OCI-LY3 (cell line): ENCODE measurements around the gene MRPL10.

ENCODE experiments used
- H2AFZ ChIP-seq: fragments of 200-600, 300-600 bp; shearing (Covaris generic); 2 replicates; pipeline ENCODE4 v1.6.0; 2014; ENCODE audit warnings: antibody characterized with exemption, low read depth, low read length
- H3K27ac ChIP-seq: fragments of 200-600, 300-600 bp; sonication (generic); 2 replicates; pipeline ENCODE4 v1.5.1; 2014; ENCODE audit warnings: mild to moderate bottlenecking, low read length, moderate library complexity, mixed read lengths
- H3K27me3 ChIP-seq: fragments of 200-600, 300-600 bp; sonication (generic); 2 replicates; pipeline ENCODE4 v1.6.1; 2014; ENCODE audit warnings: low read depth, low read length, mixed read lengths
- H3K36me3 ChIP-seq: fragments of 200-600, 300-600 bp; sonication (generic); replicated peaks from 2 replicates; pipeline ENCODE3; 2014; ENCODE audit warnings: low read depth, low read length, mixed read lengths
- H3K4me1 ChIP-seq: fragments of 300-600, 200-600 bp; sonication (generic); 2 replicates; pipeline ENCODE4 v1.6.1; 2014; ENCODE audit warnings: low read length, mixed read lengths
- H3K4me2 ChIP-seq: fragments of 200-600, 300-600 bp; sonication (generic); 2 replicates; pipeline ENCODE4 v1.6.1; 2014; ENCODE audit warnings: low read length, mixed read lengths
- H3K4me3 ChIP-seq: fragments of 300-600, 200-600 bp; sonication (generic); 2 replicates; pipeline ENCODE4 v1.5.1; 2014; ENCODE audit warnings: antibody characterized with exemption, mild to moderate bottlenecking, low read length, moderate library complexity
- H3K79me2 ChIP-seq: fragments of 300-600, 200-600 bp; shearing (Covaris generic); 2 replicates; pipeline ENCODE4 v1.6.1; 2014; ENCODE audit warnings: mild to moderate bottlenecking, low read length, mixed read lengths
- H3K9ac ChIP-seq: fragments of 300-600, 200-600 bp; shearing (Covaris generic); 2 replicates; pipeline ENCODE4 v1.6.0; 2014; ENCODE audit warnings: mild to moderate bottlenecking, low read length, moderate library complexity
- H3K9me3 ChIP-seq: fragments of 200-600, 300-600 bp; shearing (Covaris generic); 2 replicates; pipeline ENCODE4 v1.6.1; 2014; ENCODE audit warnings: low read length, mixed read lengths; ENCODE audit not compliant: insufficient read depth
- H4K20me1 ChIP-seq: fragments of 200-600, 300-600 bp; sonication (generic); 2 replicates; pipeline ENCODE4 v1.6.1; 2016; ENCODE audit warnings: low read length, mixed read lengths; ENCODE audit not compliant: insufficient read depth
- EZH2phosphoT487 ChIP-seq: fragments of 200-600 bp; shearing (Covaris generic); IDR thresholded peaks from 2 replicates; pipeline ENCODE4 v1.6.1; 2018; ENCODE audit warnings: antibody characterized with exemption, mixed run types, low read depth
- TF ChIP-seq, protein P1 (sequence below): fragments of 200-600, 300-600 bp; sonication (generic); IDR thresholded peaks from 2 replicates; pipeline ENCODE4 v1.5.1; 2014; ENCODE audit warnings: antibody characterized with exemption, low read length, low read depth

MRPL10 gene

DNA sequence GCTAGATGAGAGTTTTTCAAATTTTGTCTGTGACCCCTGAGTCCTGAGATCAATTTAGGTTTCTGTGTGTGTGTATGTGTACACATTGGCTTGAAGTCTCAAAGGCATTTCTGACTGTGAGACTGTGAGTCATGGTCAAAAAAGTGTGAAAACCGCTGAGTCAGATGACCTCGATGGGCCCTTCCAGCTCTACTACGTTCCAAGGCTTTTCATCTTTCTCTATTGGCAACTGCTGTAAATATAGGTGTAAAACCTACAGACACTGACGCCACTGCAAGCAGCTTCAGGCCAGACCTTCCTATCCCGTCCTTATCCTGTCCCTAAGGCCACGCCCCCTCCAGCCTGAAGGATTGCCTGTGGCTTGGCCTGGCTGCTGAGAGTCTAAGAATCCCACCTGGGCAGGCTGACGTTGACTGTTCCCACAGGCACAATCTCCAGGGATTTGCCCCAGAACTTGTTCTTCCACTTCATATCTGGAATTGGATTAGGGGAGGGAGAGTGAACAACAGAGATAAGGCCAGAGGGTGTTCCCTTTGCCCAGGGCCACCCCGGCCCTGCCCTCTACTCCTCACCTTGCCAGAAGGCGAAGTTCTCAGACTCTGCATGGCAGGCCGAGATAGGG is 21.0 kb downstream of the MRPL10 start:
- Histone ChIP-seq H3K36me3 (no peaks in the 10 kb centered on the region), H3K9ac (no peak overlapping the region), H3K4me2 (no peak overlapping the region)

DNA sequence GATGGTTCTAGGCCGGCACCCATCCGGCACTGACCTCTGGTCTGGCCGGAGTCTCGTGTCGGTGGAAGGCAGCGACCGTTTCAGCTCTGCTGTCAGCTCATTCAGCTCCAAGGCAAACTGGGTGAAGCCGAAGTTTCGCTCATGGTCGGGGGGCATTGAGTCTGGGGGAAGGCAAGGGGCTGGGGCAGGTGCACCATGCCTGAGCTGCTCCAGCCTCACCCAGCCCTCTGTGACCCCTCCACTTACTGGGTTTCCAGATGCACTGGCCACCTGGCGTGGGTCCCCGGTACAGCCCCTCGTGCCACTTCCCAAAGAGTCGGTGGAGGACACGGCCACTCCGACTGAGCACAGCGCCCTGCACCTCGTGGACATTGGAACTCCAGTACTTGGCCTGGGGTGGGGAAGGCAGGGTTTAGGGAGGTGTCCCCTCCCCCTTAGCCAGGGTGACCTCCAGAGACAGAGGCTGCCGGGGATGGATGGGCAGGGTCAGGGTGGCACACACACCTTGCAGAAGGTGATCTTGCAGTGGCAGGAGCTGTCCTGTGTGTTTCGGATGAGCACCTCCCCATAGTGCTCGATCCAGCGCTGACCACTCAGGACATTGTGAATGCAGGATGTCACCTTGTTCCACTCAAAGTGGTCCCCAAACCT is 22.4 kb downstream of the MRPL10 start:
- Histone ChIP-seq H3K79me2 (no peaks in the 10 kb centered on the region), H3K9ac (no peak overlapping the region), H3K36me3 (no peaks in the 10 kb centered on the region), H4K20me1 (no peaks in the 10 kb centered on the region), H3K4me2 (no peak overlapping the region), H3K9me3 (no peaks in the 10 kb centered on the region), H3K4me3 (no peak overlapping the region), H3K27me3 (no peaks in the 10 kb centered on the region), H3K27ac (no peak overlapping the region), H3K4me1 (no peaks in the 10 kb centered on the region), H2AFZ (no peak overlapping the region)
- TF ChIP-seq, protein P1, sequence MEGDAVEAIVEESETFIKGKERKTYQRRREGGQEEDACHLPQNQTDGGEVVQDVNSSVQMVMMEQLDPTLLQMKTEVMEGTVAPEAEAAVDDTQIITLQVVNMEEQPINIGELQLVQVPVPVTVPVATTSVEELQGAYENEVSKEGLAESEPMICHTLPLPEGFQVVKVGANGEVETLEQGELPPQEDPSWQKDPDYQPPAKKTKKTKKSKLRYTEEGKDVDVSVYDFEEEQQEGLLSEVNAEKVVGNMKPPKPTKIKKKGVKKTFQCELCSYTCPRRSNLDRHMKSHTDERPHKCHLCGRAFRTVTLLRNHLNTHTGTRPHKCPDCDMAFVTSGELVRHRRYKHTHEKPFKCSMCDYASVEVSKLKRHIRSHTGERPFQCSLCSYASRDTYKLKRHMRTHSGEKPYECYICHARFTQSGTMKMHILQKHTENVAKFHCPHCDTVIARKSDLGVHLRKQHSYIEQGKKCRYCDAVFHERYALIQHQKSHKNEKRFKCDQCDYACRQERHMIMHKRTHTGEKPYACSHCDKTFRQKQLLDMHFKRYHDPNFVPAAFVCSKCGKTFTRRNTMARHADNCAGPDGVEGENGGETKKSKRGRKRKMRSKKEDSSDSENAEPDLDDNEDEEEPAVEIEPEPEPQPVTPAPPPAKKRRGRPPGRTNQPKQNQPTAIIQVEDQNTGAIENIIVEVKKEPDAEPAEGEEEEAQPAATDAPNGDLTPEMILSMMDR: no peak
- TF ChIP-seq EZH2phosphoT487: no peak

More for the DNA sequence above, 21.0 kb downstream of the MRPL10 start:
- Histone ChIP-seq H2AFZ (no peak overlapping the region), H3K79me2 (no peaks in the 10 kb centered on the region), H3K4me3 (no peak overlapping the region), H3K27me3 (no peaks in the 10 kb centered on the region), H3K4me1 (no peaks in the 10 kb centered on the region), H3K9me3 (no peaks in the 10 kb centered on the region), H3K27ac (no peak overlapping the region), H4K20me1 (no peaks in the 10 kb centered on the region)
- no peak for TF ChIP-seq EZH2phosphoT487
- TF ChIP-seq, protein P1: no peak

DNA sequence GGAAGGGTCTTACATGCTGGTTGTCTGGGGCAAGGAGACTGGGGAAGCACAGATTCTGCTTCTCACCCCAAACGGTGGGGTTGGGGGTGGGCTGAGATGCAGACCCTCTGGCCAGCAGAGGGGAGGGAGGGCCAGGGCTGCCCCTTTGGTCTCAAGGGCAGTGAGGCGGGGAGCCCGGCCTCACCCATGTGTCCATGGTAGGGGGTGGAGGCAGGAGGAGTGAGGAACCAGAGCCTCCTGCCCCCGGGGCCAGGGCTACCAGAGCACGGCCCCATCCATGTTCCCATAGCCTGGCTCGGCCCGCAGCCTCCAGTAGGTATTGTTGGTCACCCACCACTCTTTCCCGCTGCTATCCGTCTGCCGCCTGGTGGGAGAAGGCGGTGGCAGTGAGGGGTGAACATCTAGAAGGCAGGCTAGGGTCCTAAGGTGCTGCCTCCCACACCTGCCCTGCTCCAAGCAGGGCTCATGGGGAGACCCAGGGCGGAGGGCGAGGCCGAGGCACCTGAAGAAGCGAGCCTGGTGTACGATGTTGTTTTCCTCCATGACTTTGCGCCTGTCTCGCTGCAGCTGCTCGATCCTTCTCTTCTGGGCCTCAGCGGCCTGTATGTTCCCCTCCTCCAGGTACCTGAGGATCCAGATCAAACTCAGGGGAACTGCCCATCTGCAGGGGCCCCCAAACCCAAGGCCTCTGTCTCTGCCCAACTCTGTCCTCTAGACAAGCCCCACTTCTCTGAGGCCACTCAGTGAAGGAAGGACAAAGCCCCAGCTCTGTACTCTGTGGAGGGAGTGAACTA is 23.1 kb downstream of the MRPL10 start:
- Histone ChIP-seq H3K4me3 (no peak overlapping the region), H2AFZ (no peak overlapping the region), H3K27me3 (no peaks in the 10 kb centered on the region), H3K36me3 (no peaks in the 10 kb centered on the region), H4K20me1 (no peaks in the 10 kb centered on the region), H3K4me1 (no peaks in the 10 kb centered on the region), H3K9me3 (no peaks in the 10 kb centered on the region), H3K9ac (no peak overlapping the region), H3K79me2 (no peaks in the 10 kb centered on the region), H3K27ac (no peak overlapping the region), H3K4me2 (no peak overlapping the region)
- no peak for TF ChIP-seq EZH2phosphoT487
- TF ChIP-seq, protein P1: no peak

DNA sequence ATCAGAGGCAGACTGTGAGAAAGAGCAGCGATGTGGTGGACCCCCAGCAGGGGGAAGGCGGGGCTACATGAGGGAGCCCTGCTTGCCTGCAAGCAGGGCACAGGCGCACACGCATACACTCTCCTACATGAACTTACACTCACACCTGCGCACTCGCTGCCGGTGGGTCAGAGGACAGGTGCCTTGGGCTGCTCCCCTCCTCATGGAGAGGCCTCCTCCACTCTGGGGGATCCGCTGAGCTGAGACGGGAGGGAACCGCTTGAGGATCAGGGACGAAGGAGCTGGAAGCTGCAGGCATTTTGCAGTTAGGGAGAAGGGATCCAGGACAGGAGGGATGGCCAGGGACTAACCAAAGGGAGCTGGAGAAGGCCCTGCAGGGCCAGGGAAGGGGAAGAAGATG is 23.9 kb downstream of the MRPL10 start:
- no peak overlapping the region for H3K9ac ChIP-seq
- no peaks in the 10 kb centered on the region for H4K20me1 ChIP-seq
- no peaks in the 10 kb centered on the region for H3K9me3 ChIP-seq
- no peaks in the 10 kb centered on the region for H3K27me3 ChIP-seq
- no peak overlapping the region for H3K4me3 ChIP-seq
- no peak overlapping the region for H2AFZ ChIP-seq
- no peak overlapping the region for H3K4me2 ChIP-seq
- H3K36me3 ChIP-seq: no peaks in the 10 kb centered on the region
- H3K27ac ChIP-seq: no peak overlapping the region
- no peaks in the 10 kb centered on the region for H3K79me2 ChIP-seq
- H3K4me1 ChIP-seq: no peaks in the 10 kb centered on the region
- TF ChIP-seq, protein P1: no peak
- TF ChIP-seq EZH2phosphoT487: no peak
